Muscle layer of duodenum (tissue), 2 donors: ENCODE measurements around the gene TNFRSF1A.
"Not testable (repeated sequence)": the region's sequence is repeated elsewhere in the genome, so short reads cannot be mapped to it uniquely, and the experiment has no call there.

Experiments
- H3K27ac ChIP-seq: one replicate; pipeline ENCODE4 v1.7.0; 2013; ENCODE audit warnings: mild to moderate bottlenecking, low read length
- H3K27me3 ChIP-seq: one replicate; pipeline ENCODE4 v1.7.0; 2013; ENCODE audit warnings: low read depth, mild to moderate bottlenecking, control low read depth, low read length
- H3K36me3 ChIP-seq, 2 donors: one replicate each; pipeline ENCODE4 v1.7.0; 2013; ENCODE audit warnings: low read length in 2 of 2, control low read depth in 1 of 2, mild to moderate bottlenecking in 1 of 2; ENCODE audit not compliant: insufficient read depth in 2 of 2, control insufficient read depth in 1 of 2
- H3K4me1 ChIP-seq, 2 donors: one replicate each; pipeline ENCODE4 v1.7.0; 2013; ENCODE audit warnings: low read length in 2 of 2, mild to moderate bottlenecking in 2 of 2, control low read depth in 1 of 2, moderate library complexity in 1 of 2; ENCODE audit not compliant: insufficient read depth in 2 of 2, control insufficient read depth in 1 of 2
- H3K4me3 ChIP-seq, 2 donors: one replicate each; pipeline ENCODE4 v1.7.0; 2013; ENCODE audit warnings: low read length in 2 of 2, low read depth in 1 of 2, mild to moderate bottlenecking in 1 of 2
- H3K9me3 ChIP-seq, 2 donors: one replicate each; pipeline ENCODE4 v1.7.0; 2013; ENCODE audit warnings: low read length in 2 of 2, control low read depth in 1 of 2, mild to moderate bottlenecking in 1 of 2; ENCODE audit not compliant: control insufficient read depth in 1 of 2
- donor health status: healthy.

TNFRSF1A gene

GRCh38 chr12:6338536-6338935 is 3.3 kb downstream of the TNFRSF1A start:
- H3K27ac ChIP-seq, result peak overlapping the region; percentile 100
- not testable (repeated sequence) for H3K9me3 ChIP-seq, H3K27me3 ChIP-seq
- peak overlapping the region; percentile 97 to 99 for H3K4me3 ChIP-seq
- peaks cover 9 to 31% of the 10 kb centered on the region in 2 donors for H3K36me3 ChIP-seq
- H3K4me1 ChIP-seq, result peaks cover 40 to 52% of the 10 kb centered on the region in 2 donors

DNA sequence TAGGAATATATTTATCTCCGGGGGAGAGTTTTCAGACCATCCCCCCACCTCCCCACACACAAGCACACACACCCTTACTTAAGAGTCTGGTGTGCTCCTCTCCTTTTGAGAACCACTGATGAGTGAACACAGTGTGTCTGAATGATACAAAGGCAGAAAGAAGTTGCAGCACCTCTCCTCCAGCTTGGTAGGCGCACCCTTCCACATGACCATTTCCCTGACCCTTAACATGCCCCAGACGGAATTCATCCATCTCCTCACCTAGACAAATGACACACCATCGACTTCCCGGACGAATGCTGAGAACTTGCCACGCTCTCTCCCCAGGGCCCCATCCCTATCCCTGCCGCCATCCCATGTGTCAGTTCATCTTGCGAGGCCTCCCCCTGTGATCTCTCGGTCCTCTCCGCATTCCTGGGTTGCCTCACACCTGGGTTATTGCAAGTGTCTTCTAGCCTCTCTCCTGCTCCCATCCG is 3.9 kb downstream of the TNFRSF1A start:
- Histone ChIP-seq H3K27me3 (no peaks in the 10 kb centered on the region), H3K4me1 (peaks cover 43 to 55% of the 10 kb centered on the region in 2 donors), H3K27ac (peak overlapping the region; percentile 100), H3K4me3 (peak overlapping the region; percentile 97 to 99), H3K36me3 (peaks cover 14 to 36% of the 10 kb centered on the region in 2 donors), H3K9me3 (no peaks in the 10 kb centered on the region)

DNA sequence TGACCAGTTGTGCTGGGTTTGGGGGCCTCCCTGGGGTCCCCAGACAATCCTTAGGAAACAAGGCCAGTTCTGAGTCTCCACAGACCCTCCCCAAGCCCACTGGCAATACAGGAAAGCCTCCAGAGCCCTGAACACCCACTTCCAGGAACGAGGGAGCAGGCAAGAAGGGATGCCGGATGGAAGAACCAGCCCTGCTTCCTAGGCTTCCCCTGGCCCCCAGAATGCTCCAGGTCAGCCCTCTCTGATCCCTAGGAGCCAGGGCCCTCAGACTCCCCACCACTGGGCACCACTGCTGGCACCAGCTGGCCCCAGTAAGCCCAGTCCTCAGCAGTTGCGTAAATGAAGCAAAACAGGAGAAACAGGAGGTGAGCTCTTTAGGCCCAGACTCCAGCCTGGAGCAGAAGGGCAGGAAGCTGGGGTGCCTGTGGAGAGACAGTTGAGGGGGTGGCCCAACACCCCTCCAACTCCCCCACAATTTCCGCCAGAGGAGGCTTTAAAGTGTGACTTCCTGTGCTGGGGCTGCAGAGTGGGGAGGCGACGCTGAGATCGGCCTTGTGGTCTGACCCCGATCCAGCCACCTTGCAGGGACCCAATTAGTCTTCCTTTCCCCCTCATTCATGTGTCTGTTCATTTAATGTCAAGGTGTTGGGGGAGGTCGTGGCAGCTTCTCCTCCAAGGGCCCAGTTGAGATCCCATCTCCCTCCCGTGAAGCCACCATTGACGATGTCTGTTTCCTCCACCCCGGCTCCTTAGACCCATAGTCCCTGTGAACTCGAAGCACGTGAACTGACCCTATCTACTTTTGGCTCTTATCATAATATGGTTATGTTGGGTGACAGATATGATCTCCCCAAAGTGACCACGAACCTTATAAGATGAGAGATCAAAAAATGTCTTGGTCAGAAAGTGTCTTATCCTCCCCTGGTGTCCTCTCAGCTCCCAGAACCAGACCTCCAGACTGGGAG is 4.7 kb downstream of the TNFRSF1A start:
- Histone ChIP-seq H3K4me3 (peak overlapping the region; percentile 97 to 99), H3K9me3 (no peaks in the 10 kb centered on the region), H3K4me1 (peaks cover 36 to 49% of the 10 kb centered on the region in 2 donors), H3K27me3 (no peaks in the 10 kb centered on the region), H3K27ac (peak overlapping the region; percentile 100), H3K36me3 (peaks cover 21 to 45% of the 10 kb centered on the region in 2 donors)

DNA sequence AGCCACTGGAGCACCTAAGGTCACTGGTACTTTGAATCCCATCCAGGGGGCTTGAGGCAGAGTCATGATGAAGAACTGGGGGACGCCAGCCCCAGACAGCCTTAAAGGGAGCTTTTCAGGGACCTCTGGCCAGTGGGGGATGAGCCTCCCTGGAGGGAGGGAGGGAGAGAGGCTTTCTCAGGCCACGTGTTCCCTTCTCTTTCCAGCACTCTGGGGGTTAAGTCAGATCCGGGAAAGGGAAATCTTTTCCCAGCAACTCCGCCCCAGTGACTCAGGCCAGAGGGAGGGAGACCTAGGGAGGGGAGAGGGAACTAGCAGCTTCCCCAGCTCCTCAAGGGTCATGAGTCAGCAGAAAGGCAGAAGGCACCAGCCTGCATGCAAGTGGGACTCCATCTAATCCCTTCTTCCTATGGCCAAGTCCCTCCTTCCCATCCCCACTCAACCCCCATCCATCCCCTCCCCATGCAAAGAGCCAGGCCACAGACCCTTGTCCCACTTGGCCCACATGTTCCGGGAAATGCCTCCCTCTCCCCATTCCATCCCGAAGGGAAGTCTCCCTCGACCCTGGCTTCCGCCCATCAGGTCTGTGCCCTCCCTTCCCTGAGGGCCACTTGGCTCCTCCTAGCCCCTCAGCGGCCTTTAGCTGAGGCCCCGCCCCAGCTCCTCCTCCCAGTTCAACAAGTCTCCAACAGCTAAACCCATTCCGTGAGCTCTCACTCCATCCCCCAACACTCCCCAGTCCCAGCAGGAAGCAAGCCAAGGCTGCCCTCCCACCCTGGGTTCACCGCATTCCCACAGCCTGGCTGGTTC is 5.6 kb downstream of the TNFRSF1A start:
- H3K4me3 ChIP-seq, result peak overlapping the region; percentile 97 to 99
- peak overlapping the region; percentile 100 for H3K27ac ChIP-seq
- H3K27me3 ChIP-seq, result no peaks in the 10 kb centered on the region
- peaks cover 34 to 47% of the 10 kb centered on the region in 2 donors for H3K4me1 ChIP-seq
- peaks cover 24 to 47% of the 10 kb centered on the region in 2 donors for H3K36me3 ChIP-seq
- no peaks in the 10 kb centered on the region for H3K9me3 ChIP-seq

DNA sequence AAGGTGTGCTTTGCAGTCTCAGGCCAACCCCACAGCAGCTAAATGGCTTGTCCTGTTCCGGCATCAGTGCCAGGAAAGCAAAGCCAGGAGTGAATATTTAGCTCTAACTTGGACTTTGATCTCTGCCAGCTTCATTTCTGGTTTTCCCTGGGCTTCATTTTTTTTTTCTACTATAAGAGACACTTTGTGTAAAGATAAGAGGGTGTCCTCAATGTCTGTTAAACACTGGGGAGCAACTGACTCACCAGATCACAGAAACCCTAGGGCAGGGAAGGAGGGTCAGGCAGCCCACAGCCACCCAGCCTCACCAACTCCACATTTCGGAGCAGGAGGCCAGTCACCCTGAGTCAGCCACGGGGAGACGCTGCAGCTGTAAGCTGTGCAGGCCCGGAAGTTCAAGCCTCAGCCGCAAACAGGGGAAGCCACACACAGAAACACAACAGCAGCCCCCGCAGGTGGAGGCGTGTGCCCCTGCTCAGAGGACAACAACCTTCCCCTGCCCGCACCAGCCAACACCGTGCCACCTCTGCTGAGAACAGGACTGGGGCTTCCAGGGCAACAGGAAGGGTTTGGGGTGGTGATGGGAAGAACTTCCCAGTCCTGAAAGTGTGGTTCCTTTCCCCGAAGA is 6.3 kb downstream of the TNFRSF1A start:
- H3K36me3 ChIP-seq, result peaks cover 31 to 54% of the 10 kb centered on the region in 2 donors
- no peaks in the 10 kb centered on the region for H3K9me3 ChIP-seq
- no peaks in the 10 kb centered on the region for H3K27me3 ChIP-seq
- peak overlapping the region; percentile 100 for H3K27ac ChIP-seq
- H3K4me1 ChIP-seq, result peaks cover 34 to 50% of the 10 kb centered on the region in 2 donors
- peak overlapping the region; percentile 97 to 99 for H3K4me3 ChIP-seq

- Histone ChIP-seq H3K27me3 (no peaks in the 10 kb centered on the region), H3K4me3 (peak overlapping the region; percentile 97 to 99), H3K27ac (peak overlapping the region; percentile 100), H3K4me1 (peaks cover 34 to 50% of the 10 kb centered on the region in 2 donors), H3K9me3 (no peaks in the 10 kb centered on the region), H3K36me3 (peaks cover 37 to 59% of the 10 kb centered on the region in 2 donors)
These were observed 6.9 kb downstream of the TNFRSF1A start for GRCh38 chr12:6334940-6335450.

DNA sequence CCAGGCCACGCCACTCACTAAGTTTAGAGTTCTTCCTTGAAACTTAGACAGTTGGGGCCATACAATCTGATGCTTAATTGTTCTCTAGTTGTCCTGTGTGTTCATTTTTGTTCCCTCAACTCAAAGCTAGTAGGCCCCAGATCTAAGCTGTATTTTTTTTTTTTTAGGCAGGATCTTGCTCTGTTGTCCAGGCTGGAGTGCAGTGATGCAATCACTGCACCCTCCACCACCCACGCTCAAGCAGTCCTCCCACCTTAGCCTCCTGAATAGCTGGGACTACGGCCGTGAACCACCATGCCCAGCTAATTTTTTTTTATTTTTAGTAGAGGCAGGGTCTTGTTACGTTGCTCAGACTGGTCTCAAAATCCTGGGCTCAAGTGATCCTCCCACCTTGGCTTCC is 7.5 kb downstream of the TNFRSF1A start:
- peaks cover 34 to 50% of the 10 kb centered on the region in 2 donors for H3K4me1 ChIP-seq
- H3K36me3 ChIP-seq, result peaks cover 42 to 66% of the 10 kb centered on the region in 2 donors
- H3K4me3 ChIP-seq, result peak overlapping the region in 1 of 2 donors; percentile 99
- H3K27me3 ChIP-seq, result no peaks in the 10 kb centered on the region
- H3K27ac ChIP-seq, result peak overlapping the region; percentile 100
- H3K9me3 ChIP-seq, result no peaks in the 10 kb centered on the region

GRCh38 chr12:6333566-6333965 is 8.3 kb downstream of the TNFRSF1A start:
- no peaks in the 10 kb centered on the region for H3K27me3 ChIP-seq
- peak overlapping the region; percentile 100 for H3K27ac ChIP-seq
- H3K4me3 ChIP-seq, result no peak overlapping the region
- H3K9me3 ChIP-seq, result no peaks in the 10 kb centered on the region
- peaks cover 47 to 74% of the 10 kb centered on the region in 2 donors for H3K36me3 ChIP-seq
- H3K4me1 ChIP-seq, result peaks cover 34 to 44% of the 10 kb centered on the region in 2 donors

DNA sequence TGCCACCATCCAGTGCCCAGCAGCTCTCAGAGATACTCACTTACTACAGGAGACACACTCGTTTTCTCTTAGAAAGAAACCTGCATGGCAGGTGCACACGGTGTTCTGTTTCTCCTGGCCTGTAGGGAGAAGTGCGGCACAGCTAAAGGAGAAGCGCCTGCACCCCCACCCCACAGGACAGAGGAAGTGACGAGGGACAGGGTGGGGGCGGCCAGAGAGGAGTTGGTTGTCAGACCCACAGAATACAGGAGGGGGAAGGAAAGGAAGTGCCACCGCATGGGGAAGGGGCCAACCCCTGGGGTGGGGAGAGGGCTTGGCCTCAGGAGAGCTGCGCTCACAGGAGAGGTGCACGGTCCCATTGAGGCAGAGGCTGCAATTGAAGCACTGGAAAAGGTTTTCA is 8.8 kb downstream of the TNFRSF1A start:
- Histone ChIP-seq H3K36me3 (peaks cover 52 to 79% of the 10 kb centered on the region in 2 donors), H3K27me3 (no peaks in the 10 kb centered on the region), H3K27ac (peak overlapping the region; percentile 35), H3K4me1 (peaks cover 29 to 44% of the 10 kb centered on the region in 2 donors), H3K4me3 (no peak overlapping the region), H3K9me3 (no peaks in the 10 kb centered on the region)

DNA sequence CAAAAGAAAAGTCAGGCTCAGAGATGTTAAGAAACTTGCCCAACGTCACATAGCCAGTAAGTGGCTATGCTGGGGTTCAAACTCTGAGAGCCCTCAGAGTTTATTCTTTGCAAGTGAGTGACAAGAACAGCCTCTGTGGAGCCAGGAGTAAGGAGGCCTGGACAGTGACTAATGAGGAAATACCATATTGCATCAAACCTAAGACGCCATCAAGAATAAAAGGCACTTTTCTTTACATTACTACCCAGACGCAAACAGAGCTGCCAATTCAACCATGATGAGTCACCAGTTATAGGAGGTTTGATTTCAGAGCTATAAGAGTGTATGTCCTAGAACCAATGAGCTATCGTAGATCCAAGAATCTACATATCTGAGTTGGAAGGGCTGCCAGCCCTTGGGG is 9.4 kb downstream of the TNFRSF1A start:
- H3K4me1 ChIP-seq, result peaks cover 23 to 45% of the 10 kb centered on the region in 2 donors
- no peaks in the 10 kb centered on the region for H3K27me3 ChIP-seq
- no peaks in the 10 kb centered on the region for H3K9me3 ChIP-seq
- H3K4me3 ChIP-seq, result no peak overlapping the region
- H3K27ac ChIP-seq, result peak overlapping the region; percentile 35
- H3K36me3 ChIP-seq, result peaks cover 55 to 81% of the 10 kb centered on the region in 2 donors
